GM21576 (cell line): ENCODE data around the gene MTARC2.

ENCODE experiments used
- ATAC-seq: cut with Tn5 transposase; IDR thresholded peaks from one replicate; pipeline ENCODE4 v1.9.1; 2021; ENCODE audit warnings: mild to moderate bottlenecking, moderate library complexity; ENCODE audit not compliant: unreplicated experiment

The MTARC2 gene

GRCh38 chr1:220797044-220797443 is 48.9 kb downstream of the MTARC2 start:
- ATAC-seq = no peak

- no peak for ATAC-seq
Measured at GRCh38 chr1:220797553-220797952, 49.4 kb downstream of the MTARC2 start.

- no peak for ATAC-seq
Measured at GRCh38 chr1:220798338-220798737, 50.2 kb downstream of the MTARC2 start.

- no peak for ATAC-seq
Measured at GRCh38 chr1:220800262-220800661, 52.1 kb downstream of the MTARC2 start.

GRCh38 chr1:220803401-220804201 is 55.5 kb downstream of the MTARC2 start:
- peak; percentile 48 for ATAC-seq

GRCh38 chr1:220804202-220804586 is 56.1 kb downstream of the MTARC2 start:
- no peak for ATAC-seq

GRCh38 chr1:220806408-220806807 is 58.3 kb downstream of the MTARC2 start:
- ATAC-seq = no peak

- no peak for ATAC-seq
Measured at GRCh38 chr1:220807726-220808125, 59.6 kb downstream of the MTARC2 start.

- ATAC-seq = no peak
Measured at GRCh38 chr1:220808345-220809186, 60.4 kb downstream of the MTARC2 start.

- ATAC-seq = no peak
Measured at GRCh38 chr1:220809187-220809550, 61.0 kb downstream of the MTARC2 start.

- no peak for ATAC-seq
Measured at GRCh38 chr1:220809704-220810103, 61.6 kb downstream of the MTARC2 start.

GRCh38 chr1:220810179-220810653 is 62.1 kb downstream of the MTARC2 start:
- peak; percentile 92 for ATAC-seq

- ATAC-seq = no peak
Measured at GRCh38 chr1:220810963-220811362, 62.8 kb downstream of the MTARC2 start.

GRCh38 chr1:220811695-220812094 is 63.6 kb downstream of the MTARC2 start:
- no peak for ATAC-seq

- ATAC-seq = no peak
Measured at GRCh38 chr1:220812308-220812707, 64.2 kb downstream of the MTARC2 start.

- no peak for ATAC-seq
Measured at GRCh38 chr1:220813013-220813412, 64.9 kb downstream of the MTARC2 start.

GRCh38 chr1:220815409-220815808 is 67.3 kb downstream of the MTARC2 start:
- no peak for ATAC-seq

GRCh38 chr1:220817907-220818306 is 69.8 kb downstream of the MTARC2 start:
- ATAC-seq = no peak

GRCh38 chr1:220818421-220819173 is 70.5 kb downstream of the MTARC2 start:
- ATAC-seq = no peak

GRCh38 chr1:220819467-220820026 is 71.4 kb downstream of the MTARC2 start:
- no peak for ATAC-seq
